ENCODE results near the gene DCAF4.

The DCAF4 gene

GRCh38 chr14:72889366-72889765, 36.9 kb upstream of the DCAF4 start:
- H3K27ac ChIP-seq (replicated peaks): no peak overlapping the region
- no peak for DNase-seq (ENCODE audit: low read depth in 1 of 2, low spot score in 1 of 2)
- TF ChIP-seq SPI1 (IDR thresholded peaks at IDR 0.05; ENCODE audit: borderline replicate concordance, low read depth): no peak
- TF ChIP-seq, protein P1, sequence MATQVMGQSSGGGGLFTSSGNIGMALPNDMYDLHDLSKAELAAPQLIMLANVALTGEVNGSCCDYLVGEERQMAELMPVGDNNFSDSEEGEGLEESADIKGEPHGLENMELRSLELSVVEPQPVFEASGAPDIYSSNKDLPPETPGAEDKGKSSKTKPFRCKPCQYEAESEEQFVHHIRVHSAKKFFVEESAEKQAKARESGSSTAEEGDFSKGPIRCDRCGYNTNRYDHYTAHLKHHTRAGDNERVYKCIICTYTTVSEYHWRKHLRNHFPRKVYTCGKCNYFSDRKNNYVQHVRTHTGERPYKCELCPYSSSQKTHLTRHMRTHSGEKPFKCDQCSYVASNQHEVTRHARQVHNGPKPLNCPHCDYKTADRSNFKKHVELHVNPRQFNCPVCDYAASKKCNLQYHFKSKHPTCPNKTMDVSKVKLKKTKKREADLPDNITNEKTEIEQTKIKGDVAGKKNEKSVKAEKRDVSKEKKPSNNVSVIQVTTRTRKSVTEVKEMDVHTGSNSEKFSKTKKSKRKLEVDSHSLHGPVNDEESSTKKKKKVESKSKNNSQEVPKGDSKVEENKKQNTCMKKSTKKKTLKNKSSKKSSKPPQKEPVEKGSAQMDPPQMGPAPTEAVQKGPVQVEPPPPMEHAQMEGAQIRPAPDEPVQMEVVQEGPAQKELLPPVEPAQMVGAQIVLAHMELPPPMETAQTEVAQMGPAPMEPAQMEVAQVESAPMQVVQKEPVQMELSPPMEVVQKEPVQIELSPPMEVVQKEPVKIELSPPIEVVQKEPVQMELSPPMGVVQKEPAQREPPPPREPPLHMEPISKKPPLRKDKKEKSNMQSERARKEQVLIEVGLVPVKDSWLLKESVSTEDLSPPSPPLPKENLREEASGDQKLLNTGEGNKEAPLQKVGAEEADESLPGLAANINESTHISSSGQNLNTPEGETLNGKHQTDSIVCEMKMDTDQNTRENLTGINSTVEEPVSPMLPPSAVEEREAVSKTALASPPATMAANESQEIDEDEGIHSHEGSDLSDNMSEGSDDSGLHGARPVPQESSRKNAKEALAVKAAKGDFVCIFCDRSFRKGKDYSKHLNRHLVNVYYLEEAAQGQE (IDR thresholded peaks at IDR 0.05; ENCODE audit: insufficient replicate concordance, low read depth): no peak
- TF ChIP-seq GABPA (IDR thresholded peaks at IDR 0.05; ENCODE audit: low read depth): no peak
- TF ChIP-seq, protein P2, sequence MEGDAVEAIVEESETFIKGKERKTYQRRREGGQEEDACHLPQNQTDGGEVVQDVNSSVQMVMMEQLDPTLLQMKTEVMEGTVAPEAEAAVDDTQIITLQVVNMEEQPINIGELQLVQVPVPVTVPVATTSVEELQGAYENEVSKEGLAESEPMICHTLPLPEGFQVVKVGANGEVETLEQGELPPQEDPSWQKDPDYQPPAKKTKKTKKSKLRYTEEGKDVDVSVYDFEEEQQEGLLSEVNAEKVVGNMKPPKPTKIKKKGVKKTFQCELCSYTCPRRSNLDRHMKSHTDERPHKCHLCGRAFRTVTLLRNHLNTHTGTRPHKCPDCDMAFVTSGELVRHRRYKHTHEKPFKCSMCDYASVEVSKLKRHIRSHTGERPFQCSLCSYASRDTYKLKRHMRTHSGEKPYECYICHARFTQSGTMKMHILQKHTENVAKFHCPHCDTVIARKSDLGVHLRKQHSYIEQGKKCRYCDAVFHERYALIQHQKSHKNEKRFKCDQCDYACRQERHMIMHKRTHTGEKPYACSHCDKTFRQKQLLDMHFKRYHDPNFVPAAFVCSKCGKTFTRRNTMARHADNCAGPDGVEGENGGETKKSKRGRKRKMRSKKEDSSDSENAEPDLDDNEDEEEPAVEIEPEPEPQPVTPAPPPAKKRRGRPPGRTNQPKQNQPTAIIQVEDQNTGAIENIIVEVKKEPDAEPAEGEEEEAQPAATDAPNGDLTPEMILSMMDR (IDR thresholded peaks at IDR 0.05; ENCODE audit: insufficient read depth, low read length): no peak
- TF ChIP-seq POLR2AphosphoS5 (IDR thresholded peaks at IDR 0.05; ENCODE audit: low read depth): no peak
- no peak overlapping the region for H3K4me3 ChIP-seq (replicated peaks; ENCODE audit: insufficient read depth, low read length)
- H3K27me3 ChIP-seq (ENCODE audit: insufficient read depth, poor library complexity, severe bottlenecking): peaks cover 12% of the 10 kb centered on the region

DNA sequence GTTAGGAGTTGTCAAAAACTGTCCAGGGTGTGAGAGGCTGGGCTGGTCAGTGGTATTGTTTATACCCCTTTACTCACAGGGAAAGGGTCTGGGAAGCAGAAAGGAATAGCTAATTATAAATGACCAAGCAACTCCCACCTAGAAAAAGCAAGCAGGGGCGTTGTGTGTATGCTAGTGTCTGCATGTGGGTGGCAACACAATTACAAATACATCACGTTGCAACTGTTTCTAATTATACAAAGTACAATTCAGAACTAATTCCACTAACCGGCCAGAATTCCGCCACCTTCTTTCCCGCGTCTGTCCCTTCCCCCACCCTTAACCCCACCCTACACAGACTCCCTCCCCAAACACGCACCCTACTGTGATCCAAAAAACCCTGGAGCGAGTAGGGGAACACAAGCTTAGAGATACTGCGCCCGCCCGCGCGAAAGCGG, 34.6 kb upstream of the DCAF4 start:
- TF ChIP-seq, protein P2 (IDR thresholded peaks at IDR 0.05; ENCODE audit: insufficient read depth, low read length): no peak
- TF ChIP-seq GABPA (IDR thresholded peaks at IDR 0.05; ENCODE audit: low read depth) (no peak), POLR2AphosphoS5 (IDR thresholded peaks at IDR 0.05; ENCODE audit: low read depth) (no peak), SPI1 (IDR thresholded peaks at IDR 0.05; ENCODE audit: borderline replicate concordance, low read depth) (no peak)
- TF ChIP-seq, protein P1 (IDR thresholded peaks at IDR 0.05; ENCODE audit: insufficient replicate concordance, low read depth): no peak
- peaks cover 12% of the 10 kb centered on the region for H3K27me3 ChIP-seq (ENCODE audit: insufficient read depth, poor library complexity, severe bottlenecking)
- no peak overlapping the region for H3K27ac ChIP-seq (replicated peaks)
- no peak for DNase-seq (ENCODE audit: low read depth in 1 of 2, low spot score in 1 of 2)
- H3K4me3 ChIP-seq (replicated peaks; ENCODE audit: insufficient read depth, low read length): no peak overlapping the region

GRCh38 chr14:72892103-72892878, 34.0 kb upstream of the DCAF4 start:
- TF ChIP-seq, protein P2 (IDR thresholded peaks at IDR 0.05; ENCODE audit: insufficient read depth, low read length): no peak
- TF ChIP-seq POLR2AphosphoS5 (IDR thresholded peaks at IDR 0.05; ENCODE audit: low read depth): no peak
- no peak for TF ChIP-seq GABPA (IDR thresholded peaks at IDR 0.05; ENCODE audit: low read depth)
- TF ChIP-seq, protein P1 (IDR thresholded peaks at IDR 0.05; ENCODE audit: insufficient replicate concordance, low read depth): no peak
- TF ChIP-seq SPI1 (IDR thresholded peaks at IDR 0.05; ENCODE audit: borderline replicate concordance, low read depth): no peak
- H3K27me3 ChIP-seq (ENCODE audit: insufficient read depth, poor library complexity, severe bottlenecking): peaks cover 12% of the 10 kb centered on the region
- no peak overlapping the region for H3K4me3 ChIP-seq (replicated peaks; ENCODE audit: insufficient read depth, low read length)
- DNase-seq (ENCODE audit: low read depth in 1 of 2, low spot score in 1 of 2): no peak
- H3K27ac ChIP-seq (replicated peaks): no peak overlapping the region

Measured in HL-60 (cell line).